Measurements from ENCODE around the gene BACE1-AS.
A peak's percentile ranks its signal among the peaks of the same experiment; 100 is the strongest.
"Not testable (repeated sequence)": the region's sequence is repeated elsewhere in the genome, so short reads cannot be mapped to it uniquely, and the experiment has no call there.

BACE1-AS gene

GRCh38 chr11:117290809-117291396, at the start of gene BACE1-AS:
TSS of gene BACE1-AS (plus strand) at chr11:117291346.
- DNase-seq: no peak

DNA sequence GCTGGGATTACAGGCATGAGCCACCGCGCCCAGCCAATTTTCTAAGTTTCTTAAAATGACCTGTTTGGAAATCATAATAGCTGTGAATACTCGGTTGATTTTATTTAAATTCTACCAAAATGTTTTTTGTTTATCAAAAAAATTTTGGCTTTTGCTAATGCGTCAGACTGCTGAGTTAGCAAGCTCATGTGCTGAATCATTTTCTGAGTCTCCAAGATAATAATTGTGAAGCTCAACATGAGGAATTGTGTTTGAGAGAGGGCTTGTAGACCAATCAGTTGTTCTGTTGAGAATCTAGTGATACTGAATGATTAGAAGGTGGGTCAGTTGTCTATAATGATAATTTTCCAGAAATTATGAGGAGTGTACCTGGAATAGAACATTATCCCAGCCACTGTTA, 42.8 kb upstream of the BACE1-AS start:
- no peak for DNase-seq

DNA sequence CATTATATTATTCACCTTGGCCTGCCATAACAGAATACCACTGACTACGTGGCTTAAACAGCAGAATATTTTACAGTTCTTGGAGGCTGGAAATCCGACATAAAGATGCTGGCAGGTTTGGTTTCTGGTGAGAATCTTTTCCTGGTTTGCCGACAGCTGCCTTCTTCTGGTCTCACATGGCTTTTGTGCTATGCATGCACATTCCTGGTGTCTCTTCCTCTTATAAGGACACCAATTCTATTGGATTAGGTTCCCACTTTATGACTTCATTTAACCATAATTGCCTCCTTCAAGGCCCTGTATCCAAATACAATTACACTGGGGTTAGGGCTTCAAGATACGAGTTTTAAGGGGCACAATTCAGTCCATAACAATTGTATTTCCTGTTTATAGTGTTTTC, 41.6 kb upstream of the BACE1-AS start:
- DNase-seq: no peak

DNA sequence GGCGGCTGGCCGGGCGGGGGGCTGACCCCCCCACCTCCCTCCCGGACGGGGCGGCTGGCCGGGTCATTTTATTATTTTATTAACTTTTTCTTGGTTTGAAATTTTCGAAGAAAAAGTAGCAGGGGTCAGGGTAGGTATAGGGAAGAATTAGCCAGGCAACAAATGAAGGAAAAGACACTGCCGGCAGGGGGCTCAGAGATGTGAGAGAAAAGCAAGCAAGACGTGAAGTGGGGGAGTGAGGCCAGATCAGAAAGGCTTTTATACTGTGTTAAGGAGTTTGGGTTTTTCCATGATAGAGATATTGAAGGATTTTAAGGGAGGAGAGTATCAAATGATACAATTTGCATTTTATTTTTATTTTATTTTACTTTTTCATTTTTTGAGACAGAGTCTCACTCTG, 39.6 kb upstream of the BACE1-AS start:
- DNase-seq: no peak

DNA sequence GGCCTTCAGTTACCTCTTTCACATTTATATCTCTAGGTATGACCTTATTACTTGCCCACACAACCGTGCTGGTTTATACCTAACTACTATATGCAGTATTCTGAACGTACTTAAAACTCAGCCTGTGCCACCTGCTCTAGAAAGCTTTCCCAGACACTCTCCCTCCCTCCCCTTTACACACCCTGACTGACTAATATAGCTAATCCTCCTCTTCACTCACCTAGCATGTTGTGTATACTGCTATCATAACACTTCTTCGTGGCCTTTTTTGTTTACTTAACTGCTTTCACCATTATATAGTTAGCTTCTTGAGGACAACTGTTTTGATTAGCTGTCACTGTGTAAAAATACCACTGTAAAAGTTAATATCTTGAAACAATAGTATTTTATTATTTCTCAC, 35.2 kb upstream of the BACE1-AS start:
- DNase-seq: no peak

DNA sequence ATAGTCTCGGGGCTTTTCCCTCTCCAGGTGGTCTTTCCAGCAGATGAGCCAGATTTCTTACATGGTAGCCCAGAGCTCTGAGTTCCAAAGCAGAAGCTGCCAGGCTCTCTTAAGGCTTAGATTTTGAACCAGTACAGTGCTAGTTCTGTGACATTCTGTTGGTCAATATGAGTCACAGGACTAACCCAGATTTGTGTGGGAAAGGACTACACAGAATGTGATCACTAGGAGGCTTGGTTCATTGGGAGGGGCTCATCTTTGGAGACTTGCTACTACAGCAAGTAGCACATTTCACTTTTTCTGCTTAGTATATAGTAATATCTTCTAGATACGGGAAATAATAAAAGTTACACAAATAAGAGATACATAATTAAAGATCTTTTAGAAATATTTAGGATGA, 34.6 kb upstream of the BACE1-AS start:
- no peak for DNase-seq

DNA sequence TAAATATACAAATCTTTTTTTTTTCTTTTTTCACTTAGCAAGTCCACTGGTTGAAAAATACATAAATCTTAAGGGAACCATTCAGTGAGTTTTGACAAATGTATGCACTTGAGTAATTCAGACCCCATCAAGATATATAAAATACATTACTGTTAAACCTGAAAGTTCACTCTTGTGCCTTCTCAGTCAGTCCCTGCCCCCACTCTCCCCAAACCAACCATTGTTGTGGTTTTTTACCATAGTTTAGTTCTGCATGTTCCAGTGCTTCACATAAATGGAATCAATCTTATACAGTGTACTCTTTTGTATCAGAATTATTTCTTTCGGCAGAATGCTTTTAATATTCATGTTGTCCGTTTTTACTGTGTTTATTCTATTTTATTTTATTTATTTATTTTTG, 32.6 kb upstream of the BACE1-AS start:
- DNase-seq: no peak

DNA sequence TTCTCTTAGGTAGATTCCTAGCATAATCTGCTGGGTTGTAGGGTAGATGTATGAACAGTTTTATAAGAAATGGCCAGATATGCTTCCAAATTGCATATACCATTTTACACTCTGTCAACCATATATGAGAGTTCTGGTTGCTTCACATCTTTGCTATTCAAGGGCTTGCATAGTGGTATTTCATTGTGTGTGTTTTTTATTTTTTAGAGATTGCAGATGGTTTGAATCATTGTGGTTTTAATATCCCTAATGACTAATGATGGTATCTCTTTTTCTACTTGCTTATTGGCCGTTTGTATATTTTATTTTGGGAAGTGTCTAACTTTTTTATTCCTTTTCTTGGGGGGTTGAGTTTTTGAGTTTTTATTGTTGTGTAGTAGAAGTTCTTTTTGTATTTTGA, 31.7 kb upstream of the BACE1-AS start:
- DNase-seq: no peak

GRCh38 chr11:117264624-117265323, 26.4 kb upstream of the BACE1-AS start:
- DNase-seq: not testable (repeated sequence)

- no peak for DNase-seq
Measured at GRCh38 chr11:117265745-117266144, 25.4 kb upstream of the BACE1-AS start.

GRCh38 chr11:117269856-117270255, 21.3 kb upstream of the BACE1-AS start:
- DNase-seq: no peak

DNA sequence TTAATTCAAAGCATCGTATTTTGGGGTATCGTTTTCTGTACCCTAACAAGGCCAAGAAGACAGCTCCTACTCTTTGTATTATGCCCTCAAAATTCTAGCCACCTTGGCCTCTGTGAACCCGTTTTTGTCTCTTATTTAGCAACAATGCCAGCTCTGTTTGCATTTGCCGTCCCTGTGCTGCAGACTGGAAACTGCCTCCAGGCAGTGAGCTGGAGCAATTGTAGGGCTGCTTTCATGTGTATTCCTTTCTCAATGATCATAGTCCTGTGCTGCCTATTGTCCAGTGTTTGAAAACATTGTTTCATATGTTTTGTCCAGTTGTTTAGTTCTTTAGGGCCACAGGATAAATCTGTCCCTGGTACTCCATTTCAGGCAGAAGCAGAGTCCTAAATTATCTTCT, 19.9 kb upstream of the BACE1-AS start:
- DNase-seq: no peak

DNA sequence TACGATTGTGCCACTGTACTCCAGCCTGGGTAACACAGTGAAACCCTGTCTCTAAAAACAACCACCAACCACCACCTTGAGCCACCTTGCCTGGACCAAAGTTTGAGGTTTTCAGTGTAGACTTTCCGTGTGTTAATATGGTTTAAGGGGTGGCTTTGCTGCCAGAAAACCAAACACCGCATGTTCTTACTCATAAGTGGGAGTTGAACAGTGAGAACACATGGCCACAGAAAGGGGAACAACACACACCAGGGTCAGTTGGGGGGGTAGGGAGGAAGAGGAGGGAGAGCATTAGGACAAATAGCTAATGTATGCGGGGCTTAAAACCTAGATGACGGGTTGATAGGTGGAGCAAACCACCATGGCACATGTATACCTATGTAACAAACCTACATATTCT, 19.0 kb upstream of the BACE1-AS start:
- DNase-seq: peak; percentile 43

- DNase-seq: no peak
Measured at GRCh38 chr11:117273550-117274289, 17.4 kb upstream of the BACE1-AS start.

DNA sequence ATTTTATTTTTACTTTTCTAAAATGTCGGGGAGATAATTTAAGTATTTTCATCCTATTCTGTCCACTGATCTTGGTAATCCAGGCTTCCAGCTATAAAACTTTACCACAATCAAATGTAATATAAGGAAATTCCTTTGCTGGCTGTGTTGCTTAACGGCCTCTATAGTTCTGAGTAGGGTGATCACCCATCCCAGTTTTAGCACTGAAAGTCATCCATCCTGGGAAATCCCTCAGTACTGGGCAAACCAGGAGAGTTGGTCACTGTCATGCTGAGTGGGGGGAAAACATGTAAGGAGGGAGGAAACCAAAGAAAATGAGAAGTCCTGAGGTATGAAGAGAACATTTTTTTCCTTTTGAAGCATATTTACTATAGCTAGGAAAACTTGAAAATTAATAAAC, 12.8 kb upstream of the BACE1-AS start:
- no peak for DNase-seq

DNA sequence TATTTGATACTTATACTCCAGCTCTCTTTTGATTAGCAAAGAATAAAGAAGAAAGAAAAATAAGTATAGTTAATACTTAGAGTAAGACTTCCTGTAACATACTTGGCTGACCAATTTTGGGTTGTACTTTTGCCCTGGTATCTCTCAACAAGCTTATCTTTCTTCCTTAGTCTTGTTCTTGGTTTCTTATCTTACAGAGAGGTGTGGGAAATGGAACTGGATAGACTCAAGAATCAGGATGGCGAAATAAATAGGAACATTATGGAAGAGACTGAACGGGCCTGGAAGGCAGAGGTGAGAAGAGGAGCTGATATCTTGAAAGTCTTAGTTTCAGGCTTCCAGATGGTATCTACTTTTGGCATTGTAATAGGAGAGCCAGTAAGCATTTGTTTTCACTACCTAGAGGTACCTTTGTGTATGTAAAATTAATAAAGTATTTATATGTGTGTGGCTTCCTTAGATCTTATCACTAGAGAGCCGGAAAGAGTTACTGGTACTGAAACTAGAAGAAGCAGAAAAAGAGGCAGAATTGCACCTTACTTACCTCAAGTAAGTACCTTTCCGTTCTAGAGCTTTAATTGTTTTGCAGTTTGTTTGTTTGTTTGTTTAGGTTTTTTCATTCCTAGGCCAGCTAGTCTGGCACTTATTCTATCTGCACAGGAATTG, 11.3 kb upstream of the BACE1-AS start:
- DNase-seq: no peak

DNA sequence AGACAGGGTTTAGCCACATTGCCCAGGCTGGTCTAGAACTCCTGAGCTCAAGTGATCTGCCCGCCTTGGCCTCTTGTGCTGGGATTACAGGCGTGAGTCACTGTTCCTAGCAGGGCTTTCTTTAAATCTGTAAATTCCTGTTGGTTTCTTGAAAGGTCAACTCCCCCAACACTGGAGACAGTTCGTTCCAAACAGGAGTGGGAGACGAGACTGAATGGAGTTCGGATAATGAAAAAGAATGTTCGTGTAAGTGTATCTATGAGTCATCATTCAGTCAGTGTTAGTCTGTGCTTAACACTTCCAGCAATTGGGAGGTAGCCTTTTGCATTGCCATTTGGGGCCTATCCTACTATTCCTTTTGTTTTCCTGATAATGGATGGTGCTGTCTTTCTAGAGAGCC, 10.0 kb upstream of the BACE1-AS start:
- DNase-seq: no peak

- DNase-seq: no peak
Measured at GRCh38 chr11:117281869-117282268, 9.3 kb upstream of the BACE1-AS start.

- no peak for DNase-seq
Measured at GRCh38 chr11:117282956-117283355, 8.2 kb upstream of the BACE1-AS start.

GRCh38 chr11:117284053-117284452, 7.1 kb upstream of the BACE1-AS start:
- no peak for DNase-seq

DNA sequence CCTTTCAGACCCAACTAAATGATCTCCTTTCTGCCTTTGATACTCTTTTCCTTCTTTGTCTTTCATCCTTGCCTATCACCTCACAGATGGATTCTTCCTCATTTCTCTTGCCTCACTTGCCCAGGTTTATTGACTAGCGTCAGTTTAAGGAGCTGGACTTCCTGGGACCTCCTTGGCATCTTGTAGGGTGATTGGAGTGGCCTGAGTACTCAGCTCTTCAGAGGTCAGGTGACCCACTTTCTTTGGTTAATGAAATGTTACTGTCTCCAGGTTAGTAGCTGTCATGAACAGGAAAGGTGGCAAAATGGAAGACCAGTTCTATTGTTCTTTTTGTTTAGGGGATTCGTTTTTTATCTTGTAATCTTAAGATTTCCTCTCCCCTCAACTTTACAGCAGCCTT, 4.6 kb upstream of the BACE1-AS start:
- no peak for DNase-seq

- DNase-seq: no peak
Measured at GRCh38 chr11:117287668-117288067, 3.5 kb upstream of the BACE1-AS start.

DNA sequence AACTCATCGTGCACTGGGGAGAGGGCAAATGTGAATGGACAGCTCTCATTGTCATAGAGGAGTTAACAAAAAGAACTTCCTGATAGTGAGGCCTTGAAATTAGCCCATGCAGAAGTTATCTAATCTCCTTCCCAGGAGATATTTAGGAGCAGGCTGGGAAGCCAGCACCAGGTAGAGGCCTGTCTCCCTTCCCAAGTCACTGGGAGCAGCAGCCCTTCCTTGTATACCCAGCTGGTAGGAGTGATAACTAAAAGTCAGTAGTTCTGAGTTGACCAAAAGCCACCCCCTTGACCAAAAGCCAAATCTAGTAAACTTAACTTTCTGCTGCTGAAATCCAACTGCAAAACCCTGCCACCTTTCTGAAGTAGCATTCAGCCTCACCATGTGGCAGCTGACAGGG, 1.4 kb upstream of the BACE1-AS start:
- DNase-seq: no peak

DNA sequence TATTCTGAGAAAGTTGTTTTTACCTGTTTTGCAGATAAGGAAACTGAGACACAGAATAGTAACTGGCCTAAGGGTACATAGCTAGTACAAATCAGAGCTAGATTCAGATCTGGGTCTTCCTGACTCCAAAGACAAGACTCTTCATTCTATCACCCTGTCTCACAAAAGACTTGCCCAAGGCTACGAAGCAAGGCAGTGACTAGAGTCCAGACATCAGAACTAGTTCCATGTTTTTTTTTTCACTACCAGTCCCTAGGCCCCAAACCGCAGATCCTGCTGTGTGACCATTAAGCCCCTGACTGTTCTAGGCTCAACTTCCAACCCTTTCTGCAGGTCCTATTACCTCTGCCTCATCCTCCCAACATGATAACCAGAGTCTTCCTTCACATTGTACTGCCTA, 1.5 kb downstream of the BACE1-AS start:
- DNase-seq: no peak

Data from hematopoietic multipotent progenitor cell treated with erythropoietin and hydrocortisone succinate and interleukin-3 and kit ligand, for 4 days (in vitro differentiated cells).